ENCODE measurements around the gene RPL13A. TPM values are rescaled to one million over a fixed set of nuclear protein-coding genes. Genes with fewer than 3 reads are reported as not detected.
"Not testable (repeated sequence)": the region's sequence is repeated elsewhere in the genome, so short reads cannot be mapped to it uniquely, and the experiment has no call there.

The RPL13A gene
- polyA plus RNA-seq, 1 of the 3 experiments (the other 2 are of a cell fraction) = 2,748 TPM

DNA sequence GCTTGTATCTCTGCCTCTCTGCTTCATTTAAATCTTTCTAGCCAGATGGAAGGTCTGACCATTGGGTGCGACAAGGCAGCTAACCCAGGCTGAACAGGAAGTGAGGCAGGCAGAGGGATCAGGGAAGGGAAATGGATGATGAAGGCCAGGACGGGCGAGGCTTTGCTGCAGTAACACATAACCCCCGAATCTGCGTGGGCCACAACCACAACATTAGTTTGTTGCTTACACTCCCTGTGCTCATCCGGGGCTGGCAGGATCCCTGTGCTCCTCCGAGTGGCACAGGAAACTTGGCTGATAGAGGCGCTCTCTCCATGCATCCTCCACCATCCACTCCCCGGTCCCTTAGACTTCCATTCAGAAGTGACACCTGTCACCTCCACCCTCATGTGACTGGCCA lies 14.5 kb upstream of the RPL13A start:
- H3F3A ChIP-seq (replicated peaks; ENCODE audit: insufficient read depth) = peaks cover 3% of the 10 kb centered on the region
- no peaks in the 10 kb centered on the region for H4K20me1 ChIP-seq (ENCODE audit: insufficient read depth)
- no peaks in the 10 kb centered on the region for H3K9me3 ChIP-seq
- no peaks in the 10 kb centered on the region for H3K79me2 ChIP-seq (ENCODE audit: insufficient read depth)
- no peaks in the 10 kb centered on the region for H3K9me2 ChIP-seq
- WGBS (ENCODE audit: low lambda C conversion rate) = 80% methylated on average over 8 of the region's 9 CpGs
- CTCF ChIA-PET = interaction anchor here (0.9 to 2.6 kb wide), 13 partner anchors 8 to 98 kb away, joined by 3 to 16 read pairs (median 7); partner anchors contain the start of genes ALDH16A1, RPL13A and RPS11
- POLR2A ChIA-PET = no interaction called here
- TF ChIP-seq ELF1 (IDR thresholded peaks at IDR 0.05) = no peak
- TF ChIP-seq SIN3A (IDR thresholded peaks at IDR 0.05; ENCODE audit: borderline replicate concordance, low read depth, low read length) = no peak
- no peak for TF ChIP-seq MXI1 (IDR thresholded peaks at IDR 0.05; ENCODE audit: low read depth, low read length)
- TF ChIP-seq, protein P1, sequence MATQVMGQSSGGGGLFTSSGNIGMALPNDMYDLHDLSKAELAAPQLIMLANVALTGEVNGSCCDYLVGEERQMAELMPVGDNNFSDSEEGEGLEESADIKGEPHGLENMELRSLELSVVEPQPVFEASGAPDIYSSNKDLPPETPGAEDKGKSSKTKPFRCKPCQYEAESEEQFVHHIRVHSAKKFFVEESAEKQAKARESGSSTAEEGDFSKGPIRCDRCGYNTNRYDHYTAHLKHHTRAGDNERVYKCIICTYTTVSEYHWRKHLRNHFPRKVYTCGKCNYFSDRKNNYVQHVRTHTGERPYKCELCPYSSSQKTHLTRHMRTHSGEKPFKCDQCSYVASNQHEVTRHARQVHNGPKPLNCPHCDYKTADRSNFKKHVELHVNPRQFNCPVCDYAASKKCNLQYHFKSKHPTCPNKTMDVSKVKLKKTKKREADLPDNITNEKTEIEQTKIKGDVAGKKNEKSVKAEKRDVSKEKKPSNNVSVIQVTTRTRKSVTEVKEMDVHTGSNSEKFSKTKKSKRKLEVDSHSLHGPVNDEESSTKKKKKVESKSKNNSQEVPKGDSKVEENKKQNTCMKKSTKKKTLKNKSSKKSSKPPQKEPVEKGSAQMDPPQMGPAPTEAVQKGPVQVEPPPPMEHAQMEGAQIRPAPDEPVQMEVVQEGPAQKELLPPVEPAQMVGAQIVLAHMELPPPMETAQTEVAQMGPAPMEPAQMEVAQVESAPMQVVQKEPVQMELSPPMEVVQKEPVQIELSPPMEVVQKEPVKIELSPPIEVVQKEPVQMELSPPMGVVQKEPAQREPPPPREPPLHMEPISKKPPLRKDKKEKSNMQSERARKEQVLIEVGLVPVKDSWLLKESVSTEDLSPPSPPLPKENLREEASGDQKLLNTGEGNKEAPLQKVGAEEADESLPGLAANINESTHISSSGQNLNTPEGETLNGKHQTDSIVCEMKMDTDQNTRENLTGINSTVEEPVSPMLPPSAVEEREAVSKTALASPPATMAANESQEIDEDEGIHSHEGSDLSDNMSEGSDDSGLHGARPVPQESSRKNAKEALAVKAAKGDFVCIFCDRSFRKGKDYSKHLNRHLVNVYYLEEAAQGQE (IDR thresholded peaks at IDR 0.05; ENCODE audit: low read depth, low read length) = no peak
- no peak for TF ChIP-seq EZH2phosphoT487 (IDR thresholded peaks at IDR 0.05; ENCODE audit: borderline replicate concordance, low read depth)
- TF ChIP-seq FOSL2 (IDR thresholded peaks at IDR 0.05; ENCODE audit: borderline replicate concordance, low read depth) = no peak
- no peaks in the 10 kb centered on the region for H3K27me3 ChIP-seq (ENCODE audit: insufficient read depth)
- no peak overlapping the region for H3K4me3 ChIP-seq (ENCODE audit: low read depth in 2 of 2, low read length in 1 of 2)
- H3K4me2 ChIP-seq = no peak overlapping the region
- H2AFZ ChIP-seq (ENCODE audit: low read depth) = no peak overlapping the region
- H3K9ac ChIP-seq = no peak overlapping the region
- no peaks in the 10 kb centered on the region for H3K36me3 ChIP-seq (replicated peaks in 1 of 2; ENCODE audit: control insufficient read depth in 1 of 2, insufficient read depth in 2 of 2, low read length in 1 of 2)
- peaks cover 0 to 5% of the 10 kb centered on the region in 2 experiments; a peak in 2 of 4 replicates for H3K4me1 ChIP-seq (ENCODE audit: control insufficient read depth in 1 of 2, insufficient read depth in 2 of 2, low read depth in 1 of 2, low read length in 1 of 2)
- DNase-seq = no peak
- H3K27ac ChIP-seq (ENCODE audit: low read depth in 2 of 2, low read length in 1 of 2) = no peak overlapping the region

DNA sequence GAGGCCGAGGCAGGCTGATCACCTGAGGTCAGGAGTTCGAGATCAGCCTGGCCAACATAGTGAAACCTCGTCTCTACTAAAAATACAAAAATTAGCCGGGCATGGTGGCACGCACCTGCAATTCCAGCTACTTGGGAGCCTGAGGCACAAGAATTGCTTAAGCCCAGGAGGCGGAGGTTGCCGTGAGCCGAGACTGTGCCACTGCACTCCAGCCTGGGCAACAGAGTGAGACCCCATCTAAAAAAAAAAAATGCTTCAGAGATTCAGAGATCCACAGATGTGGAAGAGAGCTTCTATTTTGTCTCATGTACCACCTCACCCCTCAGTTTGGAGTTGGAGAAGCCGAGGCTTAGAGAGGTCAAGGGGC lies 13.9 kb upstream of the RPL13A start:
- 83% methylated on average over 9 of the region's 9 CpGs for WGBS (ENCODE audit: low lambda C conversion rate)
- CTCF ChIA-PET = interaction anchor here (0.5 to 2.6 kb wide), 22 partner anchors 9 to 97 kb away, joined by 3 to 16 read pairs (median 4); partner anchors contain the start of genes ALDH16A1, RPL13A and RPS11
- H3K27me3 ChIP-seq (ENCODE audit: insufficient read depth); H4K20me1 ChIP-seq (ENCODE audit: insufficient read depth); H3K4me1 ChIP-seq (ENCODE audit: control insufficient read depth in 1 of 2, insufficient read depth in 2 of 2, low read depth in 1 of 2, low read length in 1 of 2); H3K9me2 ChIP-seq; H3K79me2 ChIP-seq (ENCODE audit: insufficient read depth); DNase-seq; H3F3A ChIP-seq (replicated peaks; ENCODE audit: insufficient read depth); H3K36me3 ChIP-seq (replicated peaks in 1 of 2; ENCODE audit: control insufficient read depth in 1 of 2, insufficient read depth in 2 of 2, low read length in 1 of 2); H3K9me3 ChIP-seq; POLR2A ChIA-PET; H3K27ac ChIP-seq (ENCODE audit: low read depth in 2 of 2, low read length in 1 of 2): not testable (repeated sequence)
- Histone ChIP-seq H3K9ac (peak overlapping the region; percentile 85; the same call in 1 of the 2 replicates), H2AFZ (ENCODE audit: low read depth) (peak overlapping the region; percentile 94; the same call in 1 of the 2 replicates), H3K4me2 (peak overlapping the region; percentile 85), H3K4me3 (ENCODE audit: low read depth in 2 of 2, low read length in 1 of 2) (peak overlapping the region; percentile 46 to 84)

Data from SK-N-SH (cell line).